K562 (cell line): ENCODE measurements around the gene REX1BD. TPM values are rescaled to one million over a fixed set of nuclear protein-coding genes. Genes with fewer than 3 reads are reported as not detected.
A peak's percentile ranks its signal among the peaks of the same experiment; 100 is the strongest.

Source experiments
- ATAC-seq: fragments of 200-7000 bp; cut with Tn5 transposase; 3 replicates; pipeline ENCODE4 v1.9.1; 2020; ENCODE audit warnings: moderate library complexity
- BruUV-seq: library from RNA; stranded (reverse); fragments of 400-500 nt; replicated peaks from 2 replicates; lab custom pipeline; 2021; lab: Mats Ljungman, UMichigan
- CTCF ChIA-PET: fragments of 300-600 bp; formaldehyde crosslinking; extraction: SDS; loops from one replicate; lab custom pipeline; 2021; ENCODE audit warnings: low intra/inter-chr PET ratio; lab: Yijun Ruan, JAX
- POLR2A ChIA-PET: fragments of 300-600, 350-650 bp; sonication (Branson Sonifier 250); formaldehyde crosslinking; extraction: SDS; loops from one replicate; lab custom pipeline; 2021; ENCODE audit warnings: antibody characterized with exemption, inconsistent platforms; lab: Yijun Ruan, JAX
- DNase-seq, 4 experiments: peaks; one replicate each; pipeline versions ENCODE4 v3.0.0 to v3.0.0-alpha.2; 2011 to 2018; ENCODE audit warnings: low spot score in 3 of 4, mixed read lengths in 3 of 4; ENCODE audit errors: extremely low read depth in 1 of 4
- FAIRE-seq: peaks from 2 replicates; lab custom pipeline; 2011; peaks lifted over from hg19 to GRCh38; lab: Jason Lieb, UNC
- H2AFZ ChIP-seq: 2 replicates; pipeline ENCODE4 v1.6.0; 2011; ENCODE audit warnings: low read depth, low read length, control low read depth, inconsistent platforms
- H3K27ac ChIP-seq: fragments of 200-600 bp; 3 replicates; pipeline ENCODE4 v1.8.0; 2011; ENCODE audit warnings: low read depth, mild to moderate bottlenecking, control low read depth, inconsistent platforms, low read length, moderate library complexity, mixed read lengths; ENCODE audit errors: extremely low read depth
- H3K27me3 ChIP-seq, 2 experiments: fragments of 300-600 bp in 1 of 2; 2 replicates in 1 of 2; 3 replicates in 1 of 2; pipeline versions ENCODE4 v1.6.0 to v1.8.0; 2011; ENCODE audit warnings: inconsistent platforms in 2 of 2, low read length in 2 of 2, mild to moderate bottlenecking in 1 of 2, mixed read lengths in 1 of 2, moderate library complexity in 1 of 2; ENCODE audit not compliant: control insufficient read depth in 2 of 2, insufficient read depth in 2 of 2
- H3K36me3 ChIP-seq: fragments of 300-600 bp; 3 replicates; pipeline ENCODE4 v1.8.0; 2011; ENCODE audit warnings: mild to moderate bottlenecking, low read length, inconsistent platforms; ENCODE audit not compliant: control insufficient read depth, insufficient read depth
- H3K4me1 ChIP-seq, 2 experiments: fragments of 200-600 bp in 1 of 2; replicated peaks in 1 of 2; 2 replicates in 1 of 2; 3 replicates in 1 of 2; pipeline versions ENCODE4 v1.5.1 to v1.8.0; 2011; ENCODE audit warnings: inconsistent platforms in 2 of 2, low read length in 2 of 2, mild to moderate bottlenecking in 1 of 2, mixed read lengths in 1 of 2, moderate library complexity in 1 of 2; ENCODE audit not compliant: control insufficient read depth in 2 of 2, insufficient read depth in 2 of 2
- H3K4me2 ChIP-seq: 2 replicates; pipeline ENCODE4 v1.6.1; 2011; ENCODE audit warnings: low read length, control low read depth, inconsistent platforms, mixed read lengths; ENCODE audit not compliant: insufficient read depth
- H3K4me3 ChIP-seq: fragments of 200-600 bp; sonication (generic), shearing (Covaris generic); 2 replicates; pipeline ENCODE4 v1.5.1; 2016; ENCODE audit warnings: control low read depth, inconsistent platforms
- H3K79me2 ChIP-seq: fragments of 200-600 bp; 3 replicates; pipeline ENCODE4 v1.8.0; 2011; ENCODE audit warnings: low read length, inconsistent platforms; ENCODE audit not compliant: control insufficient read depth, insufficient read depth
- H3K9ac ChIP-seq, 2 experiments: 2 replicates each; pipeline versions ENCODE4 v1.6.0 to v1.6.1; 2011; ENCODE audit warnings: low read depth in 2 of 2, low read length in 2 of 2, control low read depth in 1 of 2, inconsistent platforms in 1 of 2, mild to moderate bottlenecking in 1 of 2, mixed read lengths in 1 of 2; ENCODE audit not compliant: insufficient read depth in 1 of 2
- H3K9me1 ChIP-seq: one replicate; pipeline ENCODE4 v1.6.0; 2011; ENCODE audit warnings: inconsistent platforms, mild to moderate bottlenecking, low read length, moderate library complexity; ENCODE audit not compliant: control insufficient read depth, insufficient read depth
- H3K9me3 ChIP-seq: replicated peaks from 2 replicates; pipeline ENCODE4 v1.5.1; 2011; ENCODE audit warnings: low read depth, low read length, inconsistent platforms; ENCODE audit not compliant: control insufficient read depth, insufficient read depth
- H4K20me1 ChIP-seq: replicated peaks from 2 replicates; pipeline ENCODE4 v1.6.1; 2011; ENCODE audit warnings: low read length, inconsistent platforms, mixed read lengths; ENCODE audit not compliant: control insufficient read depth, insufficient read depth
- ELF1 ChIP-seq: fragments of 200-800 bp; sonication (Bioruptor generic); IDR thresholded peaks from 2 replicates; pipeline ENCODE4 v1.6.1; 2016; ENCODE audit warnings: missing genetic modification characterization, missing compliant biosample characterization
- HDAC3 ChIP-seq: fragments of 450-650 bp; IDR thresholded peaks from 2 replicates; pipeline ENCODE4 v1.6.1; 2018; ENCODE audit warnings: borderline replicate concordance, mild to moderate bottlenecking, moderate library complexity; ENCODE audit not compliant: partially characterized antibody
- MAFG ChIP-seq: fragments of 450-650 bp; conservative IDR thresholded peaks from 2 replicates; pipeline ENCODE4 v1.6.1; 2016; ENCODE audit warnings: missing genetic modification characterization, missing compliant biosample characterization
- MTF1 ChIP-seq: fragments of 250-450 bp; sonication (Bioruptor Pico); IDR thresholded peaks from 2 replicates; pipeline ENCODE4 v1.9.0; 2021; ENCODE audit warnings: moderate library complexity, mild to moderate bottlenecking, inconsistent platforms, borderline replicate concordance
- RBM17 ChIP-seq: fragments of 200-400 bp; formaldehyde crosslinking; IDR thresholded peaks from 2 replicates; pipeline ENCODE4 v1.6.1; 2017; ENCODE audit warnings: low read depth, mild to moderate bottlenecking, low read length, borderline replicate concordance
- SMARCB1 ChIP-seq: IDR thresholded peaks from 2 replicates; pipeline ENCODE4 v1.6.1; 2011; ENCODE audit warnings: improper control_type of control experiment, low read depth; ENCODE audit not compliant: insufficient read length
- STAT5A ChIP-seq: IDR thresholded peaks from 2 replicates; pipeline ENCODE4 v1.6.1; 2012; ENCODE audit warnings: low read length, inconsistent platforms, borderline replicate concordance
- STAT5B ChIP-seq: fragments of 250-450 bp; sonication (Bioruptor Pico); IDR thresholded peaks from 2 replicates; pipeline ENCODE4 v1.8.0; 2021; ENCODE audit warnings: mild to moderate bottlenecking, inconsistent platforms
- ZNF23 ChIP-seq: fragments of 250-450 bp; sonication (Bioruptor Pico); IDR thresholded peaks from 2 replicates; pipeline ENCODE4 v1.4.0; 2020; ENCODE audit warnings: mild to moderate bottlenecking
- WGBS: fragments of 100-300 bp; shearing (Covaris generic); methylation state at CpG from one replicate; pipeline ENCODE4 v1.1.6; 2016; ENCODE audit warnings: low coverage, mixed read lengths; ENCODE audit not compliant: insufficient coverage; ENCODE audit errors: missing lambda C conversion rate; 5-methylcytosine and 5-hydroxymethylcytosine counted together
- in situ Hi-C: fragments of 300-500 bp; cut with MboI; formaldehyde crosslinking; loops from 4 replicates; pipeline ENCODE4 v1.15.0; 2018; ENCODE audit warnings: inconsistent platforms, mixed read lengths
- intact Hi-C: fragments of 100-400 bp; cut with micrococcal nuclease; formaldehyde crosslinking; loops from 2 replicates; pipeline ENCODE4 v1.14.2; 2022
- polyA plus RNA-seq, 8 experiments: library from polyadenylated mRNA; depleted of rRNA in 4 of 8; stranded (reverse) in 5 of 8; unstranded in 3 of 8; fragments of >200 nt; fragmentation: Nextera tagmentation in 2 of 8; fragmentation: Illumina TruSeq in 1 of 8; extraction: Ambion mirVana in 2 of 8; extraction: Trizol in 1 of 8; gene quantifications; 2 replicates each; pipeline versions ENCODE4 v1.2.1 to v1.2.3, GENCODE V29; 2011 to 2014; ENCODE audit warnings: inconsistent platforms in 1 of 8, missing spikeins in 1 of 8
- total RNA-seq, 7 experiments: library from RNA; depleted of rRNA in 6 of 7; stranded (reverse); fragments of >200 nt in 6 of 7; fragmentation: Illumina TruSeq in 2 of 7; extraction: Trizol in 2 of 7; gene quantifications; 2 replicates each; pipeline versions ENCODE4 v1.2.1 to v1.2.3, GENCODE V29; 2011 to 2021; ENCODE audit warnings: low replicate concordance in 1 of 7

REX1BD gene
- total and polyA plus RNA-seq, 9 of the 15 experiments (the other 6 are each of a cell fraction or from before 2014, with no cell fraction given), result 1.9 to 136 (median 13.8) TPM

DNA sequence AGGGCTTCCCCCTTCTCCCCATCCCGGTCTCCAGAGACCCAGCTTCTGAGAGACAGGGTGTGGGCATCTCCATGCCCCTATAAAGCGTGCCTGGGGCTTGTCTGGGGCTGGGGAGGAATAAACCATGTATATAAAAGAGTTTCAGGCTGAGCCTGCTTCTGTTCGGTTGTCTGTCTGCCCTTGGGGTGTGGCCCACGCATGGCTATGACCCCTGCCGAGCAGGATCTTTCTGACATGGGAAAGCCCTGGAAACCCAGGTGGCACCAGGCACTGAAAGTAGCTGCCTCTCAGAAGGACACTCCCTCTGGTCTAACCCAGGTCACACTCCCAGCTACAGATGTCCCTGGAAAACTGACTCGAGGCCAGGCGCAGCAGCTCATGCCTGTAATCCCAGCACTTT lies 32.3 kb downstream of the REX1BD start:
- no peak overlapping the region for H2AFZ ChIP-seq
- H3K4me1 ChIP-seq, result peaks cover 0 to 6% of the 10 kb centered on the region in 2 experiments; a peak in 3 of 5 replicates
- no peak overlapping the region for H3K27ac ChIP-seq
- no peak for FAIRE-seq
- ATAC-seq, result no peak
- CTCF ChIA-PET, result no interaction called here
- WGBS, result 9% methylated on average over 6 of the region's 7 CpGs
- H3K4me2 ChIP-seq, result no peak overlapping the region
- H3K9ac ChIP-seq, result peak overlapping the region in 1 of 2 experiments; percentile 45; a peak in 2 of 4 replicates
- no peaks in the 10 kb centered on the region for H3K9me1 ChIP-seq
- no peak overlapping the region for H3K4me3 ChIP-seq
- no TSS peak for BruUV-seq
- H3K79me2 ChIP-seq, result no peaks in the 10 kb centered on the region
- intact Hi-C loops (no loop called here), in situ Hi-C loops (no loop called here)
- no peak for TF ChIP-seq STAT5B (CRISPR knock-in tag)
- TF ChIP-seq ELF1, result no peak
- TF ChIP-seq MAFG (tag), result no peak
- no peak for TF ChIP-seq SMARCB1
- TF ChIP-seq MTF1 (CRISPR knock-in tag), result no peak
- TF ChIP-seq HDAC3, result no peak
- no peak for TF ChIP-seq ZNF23 (CRISPR knock-in tag)
- TF ChIP-seq STAT5A, result no peak
- TF ChIP-seq RBM17, result no peak
- no peaks in the 10 kb centered on the region for H3K9me3 ChIP-seq
- no peaks in the 10 kb centered on the region; the same call in 1 of the 2 replicates for H4K20me1 ChIP-seq
- H3K36me3 ChIP-seq, result no peaks in the 10 kb centered on the region
- POLR2A ChIA-PET, result interaction anchor here (0.6 to 0.9 kb wide), 2 partner anchors 51 to 170 kb away, joined by 3 to 4 read pairs; no protein-coding TSS in a partner anchor
- peaks cover 8 to 33% of the 10 kb centered on the region in 2 experiments; a peak in 4 of 5 replicates for H3K27me3 ChIP-seq
- no peak for DNase-seq
